ENCODE data around the gene SHISA5. TPM values are rescaled to one million over a fixed set of nuclear protein-coding genes. Genes with fewer than 3 reads are reported as not detected.
"Not testable (repeated sequence)": the region's sequence is repeated elsewhere in the genome, so short reads cannot be mapped to it uniquely, and the experiment has no call there.

SHISA5 gene
- total RNA-seq, result 100 to 1,000 TPM in 4 of 6 experiments, 10 to 100 TPM in 2; 76.3 to 118 (median 101) TPM
- long read RNA-seq, transcript SHISA5-206 (4 exons, 1,839 nt), result major isoform, 24 of 34 reads
- long read RNA-seq, partial matches to known transcripts, result 0 of 34 reads
- long read RNA-seq, other reads (novel, unspliced or antisense), result 7 of 34 reads

GRCh38 chr3:48504051-48504946 lies at the start of gene SHISA5:
Gene SHISA5 (minus strand): TSS chr3:48504174. CDS start chr3:48504094, 80 bp downstream.
- Histone ChIP-seq H3K27me3 (no peaks in the 10 kb centered on the region), H3K4me1 (peaks cover 0 to 10% (median 2%) of the 10 kb centered on the region in 4 donors), H3K36me3 (no peaks in the 10 kb centered on the region), H3K27ac (peak within 1 kb of the TSS; percentile 73 to 90 (median 75)), H3K4me3 (peak within 1 kb of the TSS; percentile 60 to 67 (median 62)), H3K9me3 (no peaks in the 10 kb centered on the region)
- TF ChIP-seq POLR2A (IDR thresholded peaks at IDR 0.05), result peak; percentile 46
- no peak for TF ChIP-seq CTCF (IDR thresholded peaks at IDR 0.05)
- intact Hi-C loops (cut with DNase I), result loop anchor here in 1 of 2 donors (5.0 kb wide), 1 partner anchor 37 kb away; a partner anchor contains a TSS
- 0% methylated on average over 19 of the region's 66 CpGs for WGBS (ENCODE audit: insufficient coverage, low coverage, low lambda C conversion rate, missing lambda C conversion rate)
- peak; percentile 75 to 78 (median 76) for ATAC-seq
- peak; percentile 78 to 84 (median 79) for DNase-seq

GRCh38 chr3:48553361-48553760 lies 49.4 kb upstream of the SHISA5 start:
- DNase-seq (peak in 1 of 3 donors; percentile 43), ATAC-seq (no peak)
- Histone ChIP-seq H3K36me3 (no peaks in the 10 kb centered on the region), H3K9me3 (no peaks in the 10 kb centered on the region), H3K27me3 (no peaks in the 10 kb centered on the region), H3K27ac (no peak overlapping the region), H3K4me3 (no peak overlapping the region), H3K4me1 (peaks cover 0 to 11% (median 5%) of the 10 kb centered on the region in 4 donors)
- intact Hi-C loops (cut with DNase I), result loop anchor here (5.0 to 10.0 kb wide), 2 partner anchors 91 to 159 kb away; no protein-coding TSS in a partner anchor
- 72% methylated on average over 2 of the region's 5 CpGs for WGBS (ENCODE audit: insufficient coverage, low coverage, low lambda C conversion rate, missing lambda C conversion rate)
- no peak for TF ChIP-seq POLR2A (IDR thresholded peaks at IDR 0.05)

- ATAC-seq (no peak), DNase-seq (no peak)
- H3K9me3 ChIP-seq, result no peaks in the 10 kb centered on the region
- intact Hi-C loops (cut with DNase I), result loop anchor here (5.0 to 10.0 kb wide), 2 partner anchors 90 to 158 kb away; no protein-coding TSS in a partner anchor
- H3K4me1 ChIP-seq, result peaks cover 0 to 3% (median 1%) of the 10 kb centered on the region in 4 donors
- 68% methylated on average over 5 of the region's 14 CpGs for WGBS (ENCODE audit: insufficient coverage, low coverage, low lambda C conversion rate, missing lambda C conversion rate)
- no peaks in the 10 kb centered on the region for H3K36me3 ChIP-seq
- H3K4me3 ChIP-seq, result no peak overlapping the region
- TF ChIP-seq POLR2A (IDR thresholded peaks at IDR 0.05), result no peak
- no peak for TF ChIP-seq CTCF (IDR thresholded peaks at IDR 0.05)
- no peaks in the 10 kb centered on the region for H3K27me3 ChIP-seq
- H3K27ac ChIP-seq, result no peak overlapping the region
Observed at GRCh38 chr3:48552111-48552951, 48.4 kb upstream of the SHISA5 start.

GRCh38 chr3:48551651-48552050 lies 47.7 kb upstream of the SHISA5 start:
- not testable (repeated sequence) for DNase-seq, H3K27ac ChIP-seq, ATAC-seq

More at GRCh38 chr3:48551651-48552050, 47.7 kb upstream of the SHISA5 start:
- no CpG with 5 or more reads among the region's 7 CpGs for WGBS (ENCODE audit: insufficient coverage, low coverage, low lambda C conversion rate, missing lambda C conversion rate)
- not testable (repeated sequence) for H3K9me3 ChIP-seq, H3K4me1 ChIP-seq, H3K36me3 ChIP-seq, H3K4me3 ChIP-seq, H3K27me3 ChIP-seq
- intact Hi-C loops (cut with DNase I), result loop anchor here (5.0 to 10.0 kb wide), 2 partner anchors 89 to 157 kb away; no protein-coding TSS in a partner anchor

All from right lobe of liver (tissue), 6 donors.